ENCODE data around the gene PDE3B.

DNA sequence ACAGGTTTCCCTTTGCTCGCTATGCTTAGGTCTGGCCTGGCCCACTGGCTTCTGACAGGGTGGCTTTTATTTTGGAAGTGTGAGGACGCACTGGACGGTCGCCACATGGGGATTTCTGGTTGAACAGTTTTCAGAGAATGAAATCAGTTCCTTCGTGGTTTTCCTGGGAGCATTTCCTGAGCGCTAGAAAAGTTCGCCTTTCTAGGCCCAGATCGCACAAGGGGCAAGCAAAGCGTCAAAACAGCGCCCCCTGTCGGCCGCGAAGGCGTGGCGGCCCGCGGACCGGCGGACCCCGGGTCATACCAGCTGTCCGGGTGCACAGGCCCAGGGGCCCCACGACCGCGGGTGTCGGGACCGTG, 261.1 kb downstream of the PDE3B start:
- TF ChIP-seq EZH2phosphoT487 (IDR thresholded peaks at IDR 0.05; ENCODE audit: borderline replicate concordance, low read depth) (no peak), CTCF (IDR thresholded peaks at IDR 0.05) (peak; percentile 17)
- TF ChIP-seq, protein P1, sequence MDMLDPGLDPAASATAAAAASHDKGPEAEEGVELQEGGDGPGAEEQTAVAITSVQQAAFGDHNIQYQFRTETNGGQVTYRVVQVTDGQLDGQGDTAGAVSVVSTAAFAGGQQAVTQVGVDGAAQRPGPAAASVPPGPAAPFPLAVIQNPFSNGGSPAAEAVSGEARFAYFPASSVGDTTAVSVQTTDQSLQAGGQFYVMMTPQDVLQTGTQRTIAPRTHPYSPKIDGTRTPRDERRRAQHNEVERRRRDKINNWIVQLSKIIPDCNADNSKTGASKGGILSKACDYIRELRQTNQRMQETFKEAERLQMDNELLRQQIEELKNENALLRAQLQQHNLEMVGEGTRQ (IDR thresholded peaks at IDR 0.05; ENCODE audit: borderline replicate concordance, low read depth, low read length), result no peak

Measured in SK-N-SH (cell line).